Measurements from ENCODE around the gene PICK1. TPM values are rescaled to one million over a fixed set of nuclear protein-coding genes. Genes with fewer than 3 reads are reported as not detected.

The PICK1 gene
- total and polyA plus RNA-seq, 4 donors = 5.8 to 25.8 (median 13.1) TPM

GRCh38 chr22:38086001-38086845, 29.0 kb downstream of the PICK1 start:
- no peaks in the 10 kb centered on the region for H3K9me3 ChIP-seq (ENCODE audit: control insufficient read depth in 4 of 4, low read length in 3 of 4)
- H3K9ac ChIP-seq (ENCODE audit: low read depth in 1 of 2, low read length in 2 of 2) = no peak overlapping the region
- no peak for DNase-seq (ENCODE audit: low spot score)
- TF ChIP-seq YY1 (IDR thresholded peaks at IDR 0.05) = no peak
- TF ChIP-seq GABPA (IDR thresholded peaks at IDR 0.05 in 1 of 2, conservative IDR thresholded peaks at IDR 0.05 in 1 of 2) = no peak
- no peak for TF ChIP-seq RXRA (IDR thresholded peaks at IDR 0.05)
- no peak for TF ChIP-seq MAX (IDR thresholded peaks at IDR 0.05)
- no peak for TF ChIP-seq ZBTB33 (IDR thresholded peaks at IDR 0.05)
- TF ChIP-seq SP1 (IDR thresholded peaks at IDR 0.05) = no peak
- TF ChIP-seq RAD21 (IDR thresholded peaks at IDR 0.05) = no peak
- no peak for TF ChIP-seq JUND (IDR thresholded peaks at IDR 0.05)
- TF ChIP-seq EGR1 (IDR thresholded peaks at IDR 0.05; ENCODE audit: low read depth in 2 of 2) = no peak
- no peak for TF ChIP-seq ATF3 (IDR thresholded peaks at IDR 0.05)
- TF ChIP-seq HNF4A (conservative IDR thresholded peaks at IDR 0.05) = no peak
- TF ChIP-seq NR2F2 (IDR thresholded peaks at IDR 0.05) = no peak
- TF ChIP-seq CTCF (IDR thresholded peaks at IDR 0.05; ENCODE audit: low read depth, low read length, missing input control) = no peak
- TF ChIP-seq FOXA2 (IDR thresholded peaks at IDR 0.05) = no peak
- TF ChIP-seq REST (IDR thresholded peaks at IDR 0.05) = no peak
- no peak for TF ChIP-seq FOXA1 (IDR thresholded peaks at IDR 0.05)
- TF ChIP-seq TAF1 (conservative IDR thresholded peaks at IDR 0.05) = no peak
- TF ChIP-seq HNF4G (IDR thresholded peaks at IDR 0.05) = no peak
- no peak overlapping the region for H3K27ac ChIP-seq (ENCODE audit: low read depth in 1 of 2, low read length in 2 of 2)
- WGBS = 94% methylated on average over 25 of the region's 25 CpGs
- no peaks in the 10 kb centered on the region for H3K36me3 ChIP-seq (ENCODE audit: control insufficient read depth in 4 of 4, insufficient read depth in 3 of 4, low read depth in 1 of 4, low read length in 3 of 4)
- H3K4me1 ChIP-seq (ENCODE audit: control insufficient read depth in 4 of 4, insufficient read depth in 4 of 4, low read length in 3 of 4) = peaks cover 4 to 11% (median 8%) of the 10 kb centered on the region in 4 donors
- no peaks in the 10 kb centered on the region for H3K27me3 ChIP-seq (ENCODE audit: control insufficient read depth in 4 of 4, insufficient read depth in 4 of 4, low read length in 3 of 4)
- no peak overlapping the region for H3K4me3 ChIP-seq (ENCODE audit: low read depth in 1 of 3, low read length in 3 of 3)

All from liver (tissue), 9 donors.